GM18861 (cell line): ENCODE data around the gene TUBB2A.
"Not testable (repeated sequence)": the region's sequence is repeated elsewhere in the genome, so short reads cannot be mapped to it uniquely, and the experiment has no call there.

Experiments used
- ATAC-seq: cut with Tn5 transposase; IDR thresholded peaks from one replicate; pipeline ENCODE4 v1.9.1; 2021; ENCODE audit not compliant: unreplicated experiment

TUBB2A gene

GRCh38 chr6:3156184-3157130, 887 bp downstream of the TUBB2A start:
- not testable (repeated sequence) for ATAC-seq

GRCh38 chr6:3155416-3155815, 1.9 kb downstream of the TUBB2A start:
- not testable (repeated sequence) for ATAC-seq

DNA sequence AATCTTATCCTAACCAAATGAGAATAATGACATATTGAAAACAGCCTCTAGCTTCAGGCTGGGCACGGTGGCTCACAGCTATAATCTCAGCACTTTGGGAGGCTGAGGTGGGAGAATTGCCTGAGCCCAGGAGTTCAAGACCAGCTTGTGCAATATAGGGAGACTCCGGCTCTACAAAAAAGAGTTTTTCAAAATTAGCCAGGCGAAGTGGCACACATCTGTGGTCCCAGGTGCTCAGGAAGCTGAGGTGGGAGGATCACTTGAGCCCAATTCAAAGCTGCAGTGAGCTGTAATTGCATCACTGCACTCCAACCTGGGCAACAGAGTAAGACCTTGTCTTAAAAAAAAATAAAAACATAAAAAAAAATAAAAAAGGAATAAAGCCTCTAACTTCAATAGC, 4.7 kb downstream of the TUBB2A start:
- ATAC-seq = no peak

DNA sequence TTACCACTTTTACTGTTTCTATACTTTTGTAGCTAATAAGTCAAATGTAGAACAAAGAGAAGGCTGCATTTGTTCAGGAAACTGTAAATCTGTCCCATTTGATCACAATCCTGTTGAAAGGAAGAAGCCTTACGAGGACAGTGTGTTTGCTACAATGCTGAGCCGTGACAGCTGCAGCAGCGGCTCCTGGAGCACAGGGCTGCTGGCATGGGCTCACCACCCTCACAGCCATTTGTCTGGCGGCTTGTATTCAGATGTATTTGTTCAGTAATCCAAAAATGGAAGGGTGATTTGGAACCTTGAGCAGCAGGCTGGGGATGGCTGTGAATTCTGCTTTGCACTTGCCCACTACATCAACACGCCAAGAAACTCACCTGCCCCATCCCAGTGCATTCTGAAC, 5.7 kb downstream of the TUBB2A start:
- no peak for ATAC-seq

GRCh38 chr6:3147914-3148757, 9.2 kb downstream of the TUBB2A start:
- ATAC-seq = no peak

- ATAC-seq = no peak
These were observed 12.8 kb downstream of the TUBB2A start for GRCh38 chr6:3144571-3144970.

- no peak for ATAC-seq
These were observed 14.2 kb downstream of the TUBB2A start for GRCh38 chr6:3143158-3143557.

DNA sequence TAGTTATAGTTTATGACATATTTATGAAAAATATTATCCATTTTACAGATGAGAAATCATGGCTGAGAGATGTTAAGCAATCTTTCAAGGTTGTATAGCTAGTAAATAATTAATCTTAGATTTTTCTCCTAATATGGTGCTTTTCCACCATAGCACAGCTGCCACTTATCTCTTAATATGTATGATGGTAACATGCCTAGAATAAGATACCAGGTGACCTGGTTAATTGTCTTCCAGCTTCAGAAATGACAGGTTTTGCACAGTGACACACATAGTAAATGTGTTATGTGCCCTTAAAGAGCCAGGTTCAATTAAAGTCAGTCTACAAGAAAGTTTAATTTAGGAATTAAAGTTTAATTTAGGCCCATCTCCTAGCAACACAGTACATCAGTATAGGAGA, 14.8 kb downstream of the TUBB2A start:
- no peak for ATAC-seq

DNA sequence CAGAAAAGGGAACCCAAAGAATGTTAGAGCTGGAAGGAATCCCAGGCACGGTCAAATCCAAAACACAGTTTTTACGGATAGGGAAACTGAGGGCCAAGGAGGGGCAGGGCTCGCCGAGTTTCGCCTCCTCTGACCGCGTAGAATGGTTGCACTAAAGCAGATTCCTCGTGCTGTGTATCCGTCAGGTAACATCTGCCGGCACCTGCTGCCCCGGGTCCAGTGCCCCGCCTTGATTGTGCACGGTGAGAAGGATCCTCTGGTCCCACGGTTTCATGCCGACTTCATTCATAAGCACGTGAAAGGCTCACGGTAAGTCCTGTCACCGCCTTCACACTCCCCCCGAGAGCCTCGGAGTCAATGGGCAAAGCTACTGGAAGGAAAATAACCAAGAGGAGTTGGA, 17.1 kb downstream of the TUBB2A start:
- ATAC-seq = no peak

DNA sequence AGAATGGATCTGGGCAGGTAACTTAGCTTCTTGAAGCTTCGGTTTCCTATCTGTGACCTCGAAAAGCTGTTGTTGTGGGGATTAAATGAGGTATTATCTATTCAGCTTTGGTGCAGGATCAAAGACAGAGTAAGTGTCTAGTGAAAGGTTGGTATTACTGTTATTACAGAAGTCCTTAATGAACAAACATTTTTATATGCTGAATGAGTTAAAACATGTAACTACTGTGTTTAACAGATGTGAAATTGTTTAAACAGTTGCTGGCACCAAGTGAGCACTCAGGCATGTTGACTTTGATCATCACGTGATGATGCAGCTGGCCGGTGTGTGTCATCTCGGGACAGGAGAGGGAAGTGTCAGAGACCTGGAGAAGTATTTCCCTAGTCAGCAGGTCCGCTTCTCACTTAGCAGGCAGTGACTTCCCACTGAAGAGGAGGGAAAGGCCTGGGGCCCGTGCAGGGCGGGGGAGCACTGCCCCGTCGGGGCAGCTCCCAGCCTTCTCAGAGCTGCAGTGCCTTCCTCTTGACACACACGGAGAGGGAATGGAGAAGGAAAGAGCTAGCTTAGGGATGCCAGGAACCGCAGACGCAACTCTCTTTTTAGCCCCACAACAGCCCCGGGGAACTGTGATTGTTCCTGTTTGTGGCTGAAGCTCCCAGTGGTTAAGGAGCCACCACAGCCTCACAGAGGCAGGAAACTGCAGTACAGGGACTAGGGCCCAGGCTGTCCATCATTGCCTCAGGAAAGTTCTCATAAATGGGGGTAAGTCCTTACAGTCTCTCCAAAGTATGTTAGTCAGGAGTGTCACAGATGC, 18.0 kb downstream of the TUBB2A start:
- no peak for ATAC-seq

GRCh38 chr6:3138341-3138740, 19.0 kb downstream of the TUBB2A start:
- no peak for ATAC-seq

DNA sequence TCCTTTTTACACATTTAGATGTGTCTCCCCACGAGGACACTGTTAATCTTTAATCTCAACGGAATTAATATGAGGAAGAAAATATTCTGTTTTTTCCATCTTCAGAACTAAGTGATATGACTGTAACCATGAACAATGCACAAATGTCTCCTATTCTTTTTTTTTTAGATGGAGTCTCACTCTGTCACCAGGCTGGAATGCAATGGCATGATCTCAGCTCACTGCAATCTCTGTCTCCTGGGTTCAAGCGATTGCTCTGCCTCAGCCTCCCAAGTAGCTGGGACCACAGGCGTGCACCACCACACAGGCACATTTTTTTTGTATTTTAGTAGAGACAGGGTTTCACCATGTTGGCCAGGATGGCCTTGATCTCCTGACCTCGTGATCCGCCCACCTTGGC, 19.5 kb downstream of the TUBB2A start:
- not testable (repeated sequence) for ATAC-seq

GRCh38 chr6:3137057-3137777, 20.1 kb downstream of the TUBB2A start:
- ATAC-seq = no peak

GRCh38 chr6:3136292-3137011, 20.9 kb downstream of the TUBB2A start:
- no peak for ATAC-seq

DNA sequence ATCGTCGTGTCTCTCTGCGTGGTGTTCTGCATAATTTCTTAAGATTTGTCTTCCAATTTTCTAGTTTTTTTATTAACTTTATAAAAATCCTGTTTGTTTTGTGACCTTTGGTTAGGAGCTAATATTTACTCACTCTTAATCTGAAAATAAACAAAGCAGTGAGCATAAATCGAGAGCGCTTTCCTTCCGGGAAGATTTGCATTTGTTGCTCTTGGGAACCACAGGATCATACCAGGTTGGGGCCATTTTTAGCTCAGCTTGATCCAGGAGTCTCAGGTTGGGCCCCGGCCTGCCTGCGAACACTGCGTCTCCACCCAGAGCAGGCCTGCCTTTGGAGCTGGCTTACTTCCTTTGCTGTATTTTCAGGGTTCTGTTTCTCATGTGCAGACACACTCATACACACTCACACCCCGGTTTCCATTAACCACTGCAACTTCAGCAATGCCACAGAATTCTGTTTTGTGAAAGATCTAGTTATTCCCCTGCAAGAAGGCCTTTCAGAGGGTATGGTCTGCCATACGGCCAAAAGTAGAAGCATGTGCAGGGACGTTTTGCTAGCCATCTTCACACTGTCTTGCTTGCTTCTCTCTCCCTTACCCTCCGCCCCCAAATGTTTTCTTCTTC, 21.6 kb downstream of the TUBB2A start:
- no peak for ATAC-seq

- ATAC-seq = no peak
These were observed 23.8 kb downstream of the TUBB2A start for GRCh38 chr6:3133515-3133914.

DNA sequence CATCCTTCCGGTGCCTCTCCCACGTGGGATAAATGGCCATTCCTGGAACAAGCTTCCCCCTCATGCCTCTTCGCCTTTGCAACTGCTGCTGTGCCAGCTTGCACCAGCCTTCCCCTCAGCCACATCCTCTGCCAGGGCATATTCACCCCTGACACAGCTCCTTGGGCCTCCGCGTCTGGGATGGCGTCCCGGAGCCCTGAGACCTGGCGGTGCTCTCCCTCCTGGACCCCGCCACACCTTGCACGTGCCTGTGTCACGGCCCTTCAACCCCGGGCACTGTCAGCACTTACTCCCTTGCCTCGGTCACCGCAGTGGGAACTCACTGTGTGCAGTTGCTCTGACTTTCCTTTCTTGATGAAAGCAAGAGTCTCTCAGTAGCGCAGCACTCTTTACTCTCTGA, 25.6 kb downstream of the TUBB2A start:
- no peak for ATAC-seq

DNA sequence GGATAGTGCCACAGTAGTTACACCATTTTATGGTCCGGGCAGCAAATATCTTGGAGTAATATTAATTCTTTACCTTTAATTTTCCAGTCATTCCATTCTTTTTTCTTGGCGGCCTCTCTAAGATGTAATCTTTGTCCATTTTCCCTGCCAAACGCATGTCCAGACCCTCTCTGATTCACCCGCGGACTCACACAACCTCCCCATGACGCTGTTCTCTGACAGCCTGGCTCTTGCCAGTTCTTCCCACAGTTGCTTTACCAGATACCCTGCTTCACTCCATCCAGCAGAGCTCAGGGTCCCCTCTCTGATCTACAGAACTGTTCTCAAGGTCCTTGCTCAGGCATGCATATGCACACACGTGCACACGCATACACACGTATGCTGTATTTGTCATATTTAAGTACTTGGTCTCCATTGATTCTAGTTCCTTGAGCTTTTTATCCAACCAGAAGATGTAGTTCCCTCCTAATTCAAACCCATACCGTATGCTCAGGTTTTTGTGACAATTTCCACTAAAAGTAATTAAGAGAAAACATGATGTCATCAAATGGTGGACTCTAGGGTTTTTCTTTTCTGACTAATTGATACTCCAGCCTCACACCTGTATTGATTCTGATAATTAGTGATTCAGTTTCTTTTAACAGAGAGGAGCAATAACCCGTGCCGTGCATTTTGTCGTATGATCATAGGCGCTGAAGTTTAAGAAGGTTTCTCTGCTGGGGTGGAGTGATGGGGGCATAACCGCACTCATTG, 28.8 kb downstream of the TUBB2A start:
- no peak for ATAC-seq

GRCh38 chr6:3125815-3126214, 31.5 kb downstream of the TUBB2A start:
- no peak for ATAC-seq
